HG02870 (cell line): ENCODE data around the gene LRRC61.
"Not testable (repeated sequence)": the region's sequence is repeated elsewhere in the genome, so short reads cannot be mapped to it uniquely, and the experiment has no call there.

Experiments used
- ATAC-seq: cut with Tn5 transposase; IDR thresholded peaks from one replicate; pipeline ENCODE4 v1.9.1; 2021; ENCODE audit warnings: mild to moderate bottlenecking, moderate library complexity; ENCODE audit not compliant: unreplicated experiment

The LRRC61 gene

DNA sequence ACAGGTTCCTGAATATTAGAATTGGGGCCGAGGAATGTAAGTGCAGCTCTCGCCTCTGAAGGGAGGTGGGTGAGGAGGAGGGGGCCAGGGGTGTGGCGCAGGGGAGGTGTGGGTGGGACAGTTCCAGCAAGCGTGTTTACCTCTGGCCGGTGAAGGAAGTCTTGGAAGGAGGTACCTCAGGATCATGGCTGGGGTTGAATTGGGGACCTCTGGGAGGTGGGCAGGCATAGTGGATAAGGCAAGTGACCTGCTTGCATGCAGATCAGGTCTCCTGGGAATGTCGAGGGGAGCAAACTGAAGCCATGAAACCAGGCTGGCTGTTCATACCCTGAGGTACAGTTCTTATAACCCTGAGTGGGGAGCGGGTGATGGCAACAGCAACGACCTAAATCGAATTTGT lies 57.9 kb downstream of the LRRC61 start:
- no peak for ATAC-seq

DNA sequence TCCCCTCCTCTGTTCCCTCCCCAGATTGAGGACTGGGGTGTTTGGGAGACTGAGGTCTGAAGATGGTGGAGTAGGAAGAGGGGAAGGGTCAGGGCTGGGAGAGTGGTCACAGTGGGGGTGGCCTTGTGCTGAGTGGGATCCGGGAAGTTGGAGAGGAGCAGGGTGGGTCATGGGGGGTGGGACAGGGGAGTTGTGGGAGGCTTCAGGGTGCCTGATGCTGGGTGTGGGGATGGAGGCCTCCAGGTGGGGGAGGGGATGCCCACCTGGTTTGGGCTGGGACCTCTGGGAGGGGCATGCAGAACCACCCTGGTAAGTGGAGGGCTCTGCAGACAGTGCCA lies 58.6 kb downstream of the LRRC61 start:
- no peak for ATAC-seq

DNA sequence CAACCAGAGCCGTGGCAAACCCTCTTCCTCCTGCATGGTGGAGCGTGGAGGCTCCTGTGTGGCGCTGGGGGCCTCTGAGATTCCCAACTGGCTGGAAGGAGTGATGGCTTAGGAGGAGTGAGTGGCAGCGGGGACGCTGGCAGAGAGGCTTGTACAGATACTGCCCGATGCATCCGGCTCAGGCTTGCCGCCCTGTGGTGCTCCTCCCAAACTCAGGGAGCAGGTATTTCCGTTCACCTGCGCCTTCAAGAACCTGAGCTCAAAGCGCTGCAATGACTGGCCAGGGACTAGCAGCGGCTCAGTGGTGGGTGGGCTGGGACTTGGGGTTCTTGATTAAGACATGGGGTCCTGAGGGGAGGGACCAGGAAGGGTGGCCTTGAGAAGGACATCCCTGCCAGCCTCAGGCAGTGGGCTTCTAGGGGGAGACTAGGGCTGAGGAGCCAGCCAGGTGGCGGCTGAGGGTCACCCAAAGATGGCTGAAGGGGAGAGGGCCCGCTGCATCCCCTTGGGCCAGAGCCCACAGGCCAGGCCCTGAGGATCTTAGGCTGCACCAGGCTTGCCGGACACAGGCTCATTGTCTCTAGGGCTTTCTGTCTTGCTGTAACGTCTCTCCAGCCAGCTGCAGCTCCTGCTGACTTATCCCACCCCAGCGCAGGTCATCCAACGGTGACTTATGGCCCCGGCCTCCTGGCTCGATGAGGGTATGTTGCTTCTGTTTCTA lies 59.1 kb downstream of the LRRC61 start:
- ATAC-seq: no peak

DNA sequence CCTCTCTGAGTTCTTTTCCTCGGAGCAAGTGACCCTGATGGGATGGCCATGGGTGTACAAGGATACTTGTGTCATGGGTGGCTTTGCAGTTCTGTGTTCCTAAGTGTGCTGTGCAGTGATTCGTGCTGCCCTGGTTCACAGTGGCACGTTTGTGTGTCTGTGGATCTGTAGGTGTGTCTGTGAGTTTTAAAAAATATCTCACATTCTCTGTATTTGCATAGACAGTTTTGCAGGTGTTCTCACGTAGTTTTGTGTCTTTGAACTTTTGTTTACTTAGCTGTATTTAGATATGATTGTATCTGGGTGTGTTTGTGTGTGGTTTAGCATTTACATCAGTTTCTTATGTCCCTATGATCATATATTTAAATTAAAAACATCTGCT lies 59.7 kb downstream of the LRRC61 start:
- ATAC-seq: no peak

DNA sequence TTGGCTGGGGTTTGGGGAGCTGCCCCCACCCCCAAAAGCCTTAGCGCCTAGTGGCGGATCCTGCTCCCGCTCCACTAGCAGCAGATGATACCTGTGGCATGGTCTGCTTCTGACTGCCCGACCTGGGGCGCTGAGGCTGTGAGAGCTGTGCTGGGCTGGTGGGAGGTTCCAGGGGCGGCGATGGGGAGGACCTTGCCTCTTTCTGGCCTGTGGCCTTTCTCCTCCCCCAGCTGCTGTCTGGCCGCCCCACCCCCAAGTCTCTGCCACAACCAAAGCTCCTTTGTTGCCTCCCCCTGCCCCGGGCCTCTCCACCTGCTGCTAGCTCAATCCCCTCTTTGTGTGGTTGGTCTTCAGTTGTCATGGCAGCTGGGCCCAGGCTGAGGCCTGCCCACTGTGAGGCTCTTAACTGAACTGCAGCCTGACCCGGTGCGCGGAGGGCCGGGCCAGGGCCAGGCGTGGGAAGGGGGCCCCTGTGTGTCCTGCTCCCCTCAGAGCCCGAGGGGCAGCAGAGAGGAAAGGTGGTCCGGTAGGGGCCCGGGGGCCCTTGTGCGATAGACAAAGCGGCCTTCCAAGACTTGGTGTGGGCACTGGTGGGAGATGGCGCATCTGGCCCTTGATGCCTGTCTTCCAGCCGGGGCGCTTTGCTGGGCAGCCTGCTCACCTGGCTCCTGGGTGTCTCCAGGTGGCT lies 60.7 kb downstream of the LRRC61 start:
- ATAC-seq: no peak

DNA sequence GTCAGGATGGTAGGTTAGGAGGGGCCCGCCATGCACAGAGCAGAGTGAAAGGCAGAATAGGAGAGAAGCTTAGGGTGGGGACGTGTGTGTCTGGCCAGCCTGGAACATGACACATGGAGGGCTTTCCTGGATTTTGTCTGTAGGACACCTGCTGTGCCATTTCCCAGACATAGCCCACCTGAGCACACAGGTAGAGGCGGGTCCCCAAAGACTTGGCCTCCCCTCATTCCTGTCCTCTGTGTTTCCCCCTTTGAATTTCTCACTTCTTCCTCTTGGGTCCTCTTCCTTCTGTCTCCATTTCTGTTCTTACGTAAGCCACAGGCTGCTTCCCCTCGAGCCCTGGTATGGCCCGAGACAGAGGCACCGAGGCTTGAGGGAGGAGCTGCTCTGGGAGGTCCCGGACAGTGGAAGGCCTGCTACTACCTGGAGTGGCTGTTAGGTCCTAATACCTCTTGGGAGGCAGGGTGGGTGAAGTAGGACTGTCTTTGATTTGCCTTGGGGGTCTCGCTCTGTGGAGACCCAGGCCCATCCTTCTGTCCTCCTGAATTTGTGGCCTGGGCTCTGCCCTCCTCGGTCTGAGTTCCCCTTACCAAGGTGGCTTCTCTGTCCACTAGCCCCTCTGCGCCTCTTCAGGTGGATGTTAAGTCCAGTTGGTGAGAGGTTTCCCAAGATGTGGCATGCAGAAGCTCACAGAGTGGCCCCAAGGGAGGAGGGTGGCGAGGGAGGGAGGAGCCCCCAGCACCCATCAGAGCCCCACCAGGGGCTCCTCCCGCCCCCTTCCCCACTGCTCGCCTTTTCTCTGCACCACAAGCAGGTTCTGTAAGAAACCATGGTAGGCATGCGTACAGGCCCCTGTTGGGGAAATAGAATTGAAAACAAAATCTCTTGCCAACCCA lies 61.5 kb downstream of the LRRC61 start:
- ATAC-seq: no peak

DNA sequence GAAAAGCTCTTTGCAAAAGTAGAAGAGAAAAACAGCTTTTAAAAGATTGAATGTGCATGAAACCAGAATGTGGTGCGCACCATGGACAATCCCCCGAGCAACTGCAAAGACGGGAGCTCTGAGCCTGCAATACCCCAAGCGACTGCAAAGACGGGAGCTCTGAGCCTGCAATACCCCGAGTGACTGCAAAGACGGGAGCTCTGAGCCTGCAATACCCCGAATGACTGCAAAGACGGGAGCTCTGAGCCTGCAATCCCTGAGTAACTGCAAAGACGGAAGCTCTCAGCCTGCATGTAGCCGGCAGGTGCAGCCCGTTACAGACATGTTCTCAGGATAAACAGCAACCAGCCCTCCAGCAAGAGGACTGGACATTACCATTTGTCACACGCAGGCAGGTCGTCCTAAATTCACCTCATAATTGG lies 62.2 kb downstream of the LRRC61 start:
- ATAC-seq: no peak

DNA sequence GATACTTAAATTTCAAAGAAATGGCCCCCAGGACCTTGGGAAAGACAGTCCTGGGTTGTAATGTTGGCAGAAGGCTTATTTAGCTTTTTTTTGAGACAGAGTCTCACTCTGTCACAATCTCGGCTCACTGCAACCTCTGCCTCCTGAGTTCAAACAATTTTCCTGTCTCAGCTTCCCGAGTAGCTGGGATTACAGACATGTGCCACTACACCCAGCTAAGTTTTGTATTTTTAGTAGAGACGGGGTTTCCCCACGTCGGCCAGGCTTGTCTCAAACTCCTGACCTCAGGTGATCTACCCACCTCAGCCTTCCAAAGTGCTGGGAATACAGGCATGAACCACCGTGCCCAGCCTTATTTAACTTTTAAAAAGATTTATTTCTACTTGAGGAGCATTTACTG lies 62.7 kb downstream of the LRRC61 start:
- ATAC-seq: not testable (repeated sequence)
